GM12878 (cell line): Measurements from ENCODE around the gene SEMA5A.

Experiments used
- HDAC2 ChIP-seq: fragments of 200-600 bp; sonication (generic); IDR thresholded peaks from 2 replicates; pipeline ENCODE4 v1.6.1; 2017
- KAT2A ChIP-seq: conservative IDR thresholded peaks from 2 replicates; pipeline ENCODE4 v1.6.1; 2011; ENCODE audit warnings: low read depth, low read length; ENCODE audit not compliant: control insufficient read depth
- LARP7 ChIP-seq: fragments of 450-650 bp; IDR thresholded peaks from 2 replicates; pipeline ENCODE4 v1.6.1; 2017; ENCODE audit warnings: mild to moderate bottlenecking
- MEF2A ChIP-seq: IDR thresholded peaks from 2 replicates; pipeline ENCODE4 v1.6.1; 2011; ENCODE audit warnings: low read depth, mild to moderate bottlenecking, low read length, moderate library complexity; ENCODE audit not compliant: insufficient read depth
- NFYB ChIP-seq: IDR thresholded peaks from 2 replicates; pipeline ENCODE4 v1.6.1; 2011; ENCODE audit warnings: low read depth, mild to moderate bottlenecking, low read length, improper control_type of control experiment, moderate library complexity; ENCODE audit not compliant: insufficient read depth
- NR2C2 ChIP-seq: IDR thresholded peaks from 2 replicates; pipeline ENCODE4 v1.6.1; 2011; ENCODE audit warnings: borderline replicate concordance, low read depth; ENCODE audit not compliant: control insufficient read depth, insufficient read length
- NR2F1 ChIP-seq: fragments of 450-650 bp; conservative IDR thresholded peaks from 2 replicates; pipeline ENCODE4 v1.6.1; 2017; ENCODE audit warnings: mild to moderate bottlenecking
- POLR2AphosphoS5 ChIP-seq: IDR thresholded peaks from 2 replicates; pipeline ENCODE4 v1.6.1; 2011; ENCODE audit warnings: mild to moderate bottlenecking, low read length, inconsistent platforms
- RFX5 ChIP-seq: IDR thresholded peaks from 2 replicates; pipeline ENCODE4 v1.6.1; 2011; ENCODE audit warnings: low read depth, low read length, improper control_type of control experiment
- SIN3A ChIP-seq: IDR thresholded peaks from 2 replicates; pipeline ENCODE4 v1.6.1; 2012; ENCODE audit warnings: low read depth, low read length, improper control_type of control experiment
- TF ChIP-seq, protein P1 (sequence below), 3 experiments: IDR thresholded peaks in 2 of 3; conservative IDR thresholded peaks in 1 of 3; 2 replicates each; pipeline ENCODE4 v1.5.1; 2011; ENCODE audit warnings: low read depth in 3 of 3, low read length in 3 of 3, mild to moderate bottlenecking in 3 of 3, control low read depth in 2 of 3, moderate library complexity in 2 of 3, inconsistent platforms in 1 of 3, mixed read lengths in 1 of 3; ENCODE audit not compliant: control insufficient read depth in 2 of 3, insufficient read depth in 1 of 3; ENCODE audit errors: extremely low read depth in 1 of 3
- TF ChIP-seq, protein P2 (sequence below): IDR thresholded peaks from 2 replicates; pipeline ENCODE4 v1.6.1; 2012; ENCODE audit warnings: mild to moderate bottlenecking, low read depth, low read length

DNA sequence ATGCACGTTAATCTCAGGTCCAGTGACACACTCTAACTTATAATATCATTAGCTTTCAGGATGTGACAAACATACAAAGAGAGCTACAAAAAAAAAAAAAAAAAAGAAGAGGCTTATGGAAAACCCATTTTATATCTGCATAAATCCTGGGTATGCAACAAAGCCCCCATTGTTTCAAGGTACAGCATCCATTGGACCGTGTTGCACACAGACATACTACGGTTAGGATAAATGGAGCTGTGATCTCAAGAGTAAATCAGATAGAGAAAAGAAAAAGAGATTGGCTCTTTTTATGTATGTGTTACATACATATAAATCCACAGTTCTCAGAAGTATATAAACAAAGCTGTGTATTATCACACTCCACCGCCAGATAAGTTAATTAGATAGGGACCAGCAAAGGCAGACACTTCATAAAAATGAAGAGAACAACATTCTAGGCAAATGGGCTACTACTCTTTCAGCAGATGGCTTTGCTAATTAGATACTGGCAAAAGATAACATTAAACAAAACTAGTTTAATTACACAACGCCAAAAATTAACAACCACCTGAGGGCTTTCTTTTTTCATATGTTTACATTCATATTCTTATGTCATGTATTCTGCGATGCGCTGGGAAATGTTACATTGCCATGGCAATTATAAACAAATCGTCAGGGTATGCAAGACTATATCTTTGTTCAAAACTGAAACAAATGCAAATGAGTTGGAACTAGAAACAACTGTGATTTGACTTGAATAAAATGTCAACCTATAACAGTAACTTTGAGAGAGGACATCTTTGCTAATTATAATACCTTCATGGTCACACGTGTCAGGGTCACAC is 304.2 kb downstream of the SEMA5A start:
- TF ChIP-seq HDAC2, result no peak
- TF ChIP-seq, protein P1, sequence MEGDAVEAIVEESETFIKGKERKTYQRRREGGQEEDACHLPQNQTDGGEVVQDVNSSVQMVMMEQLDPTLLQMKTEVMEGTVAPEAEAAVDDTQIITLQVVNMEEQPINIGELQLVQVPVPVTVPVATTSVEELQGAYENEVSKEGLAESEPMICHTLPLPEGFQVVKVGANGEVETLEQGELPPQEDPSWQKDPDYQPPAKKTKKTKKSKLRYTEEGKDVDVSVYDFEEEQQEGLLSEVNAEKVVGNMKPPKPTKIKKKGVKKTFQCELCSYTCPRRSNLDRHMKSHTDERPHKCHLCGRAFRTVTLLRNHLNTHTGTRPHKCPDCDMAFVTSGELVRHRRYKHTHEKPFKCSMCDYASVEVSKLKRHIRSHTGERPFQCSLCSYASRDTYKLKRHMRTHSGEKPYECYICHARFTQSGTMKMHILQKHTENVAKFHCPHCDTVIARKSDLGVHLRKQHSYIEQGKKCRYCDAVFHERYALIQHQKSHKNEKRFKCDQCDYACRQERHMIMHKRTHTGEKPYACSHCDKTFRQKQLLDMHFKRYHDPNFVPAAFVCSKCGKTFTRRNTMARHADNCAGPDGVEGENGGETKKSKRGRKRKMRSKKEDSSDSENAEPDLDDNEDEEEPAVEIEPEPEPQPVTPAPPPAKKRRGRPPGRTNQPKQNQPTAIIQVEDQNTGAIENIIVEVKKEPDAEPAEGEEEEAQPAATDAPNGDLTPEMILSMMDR (IDR thresholded peaks at IDR 0.05 in 2 of 3, conservative IDR thresholded peaks at IDR 0.05 in 1 of 3; ENCODE audit: control insufficient read depth in 2 of 3, extremely low read depth in 1 of 3, insufficient read depth in 1 of 3, low read depth in 3 of 3, low read length in 3 of 3), result no peak
- TF ChIP-seq SIN3A, result no peak
- TF ChIP-seq, protein P2, sequence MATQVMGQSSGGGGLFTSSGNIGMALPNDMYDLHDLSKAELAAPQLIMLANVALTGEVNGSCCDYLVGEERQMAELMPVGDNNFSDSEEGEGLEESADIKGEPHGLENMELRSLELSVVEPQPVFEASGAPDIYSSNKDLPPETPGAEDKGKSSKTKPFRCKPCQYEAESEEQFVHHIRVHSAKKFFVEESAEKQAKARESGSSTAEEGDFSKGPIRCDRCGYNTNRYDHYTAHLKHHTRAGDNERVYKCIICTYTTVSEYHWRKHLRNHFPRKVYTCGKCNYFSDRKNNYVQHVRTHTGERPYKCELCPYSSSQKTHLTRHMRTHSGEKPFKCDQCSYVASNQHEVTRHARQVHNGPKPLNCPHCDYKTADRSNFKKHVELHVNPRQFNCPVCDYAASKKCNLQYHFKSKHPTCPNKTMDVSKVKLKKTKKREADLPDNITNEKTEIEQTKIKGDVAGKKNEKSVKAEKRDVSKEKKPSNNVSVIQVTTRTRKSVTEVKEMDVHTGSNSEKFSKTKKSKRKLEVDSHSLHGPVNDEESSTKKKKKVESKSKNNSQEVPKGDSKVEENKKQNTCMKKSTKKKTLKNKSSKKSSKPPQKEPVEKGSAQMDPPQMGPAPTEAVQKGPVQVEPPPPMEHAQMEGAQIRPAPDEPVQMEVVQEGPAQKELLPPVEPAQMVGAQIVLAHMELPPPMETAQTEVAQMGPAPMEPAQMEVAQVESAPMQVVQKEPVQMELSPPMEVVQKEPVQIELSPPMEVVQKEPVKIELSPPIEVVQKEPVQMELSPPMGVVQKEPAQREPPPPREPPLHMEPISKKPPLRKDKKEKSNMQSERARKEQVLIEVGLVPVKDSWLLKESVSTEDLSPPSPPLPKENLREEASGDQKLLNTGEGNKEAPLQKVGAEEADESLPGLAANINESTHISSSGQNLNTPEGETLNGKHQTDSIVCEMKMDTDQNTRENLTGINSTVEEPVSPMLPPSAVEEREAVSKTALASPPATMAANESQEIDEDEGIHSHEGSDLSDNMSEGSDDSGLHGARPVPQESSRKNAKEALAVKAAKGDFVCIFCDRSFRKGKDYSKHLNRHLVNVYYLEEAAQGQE, result no peak
- TF ChIP-seq NFYB, result no peak
- no peak for TF ChIP-seq KAT2A
- TF ChIP-seq LARP7, result no peak
- no peak for TF ChIP-seq RFX5
- TF ChIP-seq NR2C2, result no peak
- no peak for TF ChIP-seq POLR2AphosphoS5
- no peak for TF ChIP-seq MEF2A
- TF ChIP-seq NR2F1, result no peak
